ENCODE measurements around the gene SIRT1.
A peak's percentile ranks its signal among the peaks of the same experiment; 100 is the strongest.

Gene SIRT1

GRCh38 chr10:67843284-67843683, 41.2 kb upstream of the SIRT1 start:
- no peak for TF ChIP-seq CTCF (IDR thresholded peaks at IDR 0.05; ENCODE audit: low read depth, low read length)
- DNase-seq (ENCODE audit: extremely low read depth, low read depth), result no peak

- TF ChIP-seq CTCF (IDR thresholded peaks at IDR 0.05; ENCODE audit: low read depth, low read length), result no peak; the same call in 1 of the 2 replicates
- peak; percentile 90 for DNase-seq (ENCODE audit: extremely low read depth, low read depth)
These were observed 35.0 kb upstream of the SIRT1 start for GRCh38 chr10:67849331-67850011.

GRCh38 chr10:67851186-67851585, 33.3 kb upstream of the SIRT1 start:
- TF ChIP-seq CTCF (IDR thresholded peaks at IDR 0.05; ENCODE audit: low read depth, low read length), result no peak

GRCh38 chr10:67852761-67853160, 31.7 kb upstream of the SIRT1 start:
- DNase-seq (ENCODE audit: extremely low read depth, low read depth), result no peak
- no peak for TF ChIP-seq CTCF (IDR thresholded peaks at IDR 0.05; ENCODE audit: low read depth, low read length)

More at GRCh38 chr10:67851186-67851585, 33.3 kb upstream of the SIRT1 start:
- DNase-seq (ENCODE audit: extremely low read depth, low read depth), result no peak

GRCh38 chr10:67853512-67853911, 30.9 kb upstream of the SIRT1 start:
- TF ChIP-seq CTCF (IDR thresholded peaks at IDR 0.05; ENCODE audit: low read depth, low read length), result no peak
- DNase-seq (ENCODE audit: extremely low read depth, low read depth), result no peak

- no peak for DNase-seq (ENCODE audit: extremely low read depth, low read depth)
- no peak for TF ChIP-seq CTCF (IDR thresholded peaks at IDR 0.05; ENCODE audit: low read depth, low read length)
These were observed 25.5 kb upstream of the SIRT1 start for GRCh38 chr10:67858971-67859370.

- no peak for TF ChIP-seq CTCF (IDR thresholded peaks at IDR 0.05; ENCODE audit: low read depth, low read length)
- no peak for DNase-seq (ENCODE audit: extremely low read depth, low read depth)
These were observed 22.6 kb upstream of the SIRT1 start for GRCh38 chr10:67861750-67862432.

Measured in AG09319 (cell line).